Measurements from ENCODE around the gene MYRFL. TPM values are rescaled to one million over a fixed set of nuclear protein-coding genes. Genes with fewer than 3 reads are reported as not detected.
"Not testable (repeated sequence)": the region's sequence is repeated elsewhere in the genome, so short reads cannot be mapped to it uniquely, and the experiment has no call there.

MYRFL gene
- not detected for total RNA-seq

DNA sequence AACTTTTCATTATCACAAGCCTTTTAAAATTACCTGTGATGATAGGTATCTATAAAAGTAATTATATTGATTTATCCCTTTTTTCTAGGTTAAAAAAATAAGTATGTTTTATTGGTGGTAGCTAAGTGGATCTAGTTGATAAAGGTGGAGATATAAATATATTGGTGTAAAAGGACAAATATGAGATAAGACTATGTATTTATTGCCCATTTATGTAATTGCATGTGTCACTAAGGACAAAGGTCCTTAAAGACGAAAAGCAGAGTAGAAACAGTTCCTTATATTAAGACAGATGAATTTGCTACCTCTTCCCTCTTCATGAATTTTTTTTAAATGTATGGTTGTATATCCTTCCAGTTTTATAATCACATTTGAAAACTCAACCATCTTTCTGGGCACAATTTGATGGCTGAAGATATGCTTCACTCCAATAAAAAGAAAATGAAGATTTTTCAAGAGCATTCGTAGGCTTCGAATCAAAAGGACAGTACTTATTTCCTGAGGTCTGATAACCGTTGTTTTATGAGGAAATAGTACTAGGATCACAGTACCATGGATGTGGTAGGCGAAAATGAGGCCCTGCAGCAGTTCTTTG lies at the start of gene MYRFL:
Gene MYRFL (plus strand): TSS at position 262 of the 595 bp plus-strand sequence. CDS start 291 bp downstream, at position 553.
- H3K36me3 Mint-ChIP-seq, result no peaks in the 10 kb centered on the region
- DNase-seq (ENCODE audit: low spot score in 2 of 2) (no peak), ATAC-seq (no peak)
- no peaks in the 10 kb centered on the region for H3K9me3 Mint-ChIP-seq
- no peak within 1 kb of the TSS for H3K27ac Mint-ChIP-seq

DNA sequence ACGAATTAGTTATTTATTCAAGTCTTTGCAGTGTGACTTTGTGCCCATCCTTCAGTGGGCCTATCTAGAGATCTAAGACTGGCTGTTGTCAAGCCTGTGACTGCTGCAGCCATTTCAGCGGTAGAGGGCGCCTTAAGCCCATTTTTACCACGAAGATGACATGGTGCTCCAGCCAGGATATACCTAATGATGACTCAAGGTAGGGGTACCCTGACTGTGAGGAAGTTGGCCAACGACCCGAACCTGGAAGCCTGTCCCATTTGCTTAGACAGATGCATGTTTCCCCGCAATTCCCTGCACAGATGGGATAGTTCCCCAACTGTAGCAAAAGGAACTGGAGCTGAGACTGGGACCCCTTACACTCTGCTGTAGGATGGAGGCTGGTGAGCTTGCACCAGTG lies 45.1 kb upstream of the MYRFL start:
- ATAC-seq (no peak), DNase-seq (ENCODE audit: low spot score in 2 of 2) (no peak)
- Mint-ChIP-seq H3K27ac (no peak overlapping the region), H3K36me3 (peaks cover 36 to 40% of the 10 kb centered on the region in 2 donors), H3K9me3 (peaks cover 11 to 14% of the 10 kb centered on the region in 2 donors)

DNA sequence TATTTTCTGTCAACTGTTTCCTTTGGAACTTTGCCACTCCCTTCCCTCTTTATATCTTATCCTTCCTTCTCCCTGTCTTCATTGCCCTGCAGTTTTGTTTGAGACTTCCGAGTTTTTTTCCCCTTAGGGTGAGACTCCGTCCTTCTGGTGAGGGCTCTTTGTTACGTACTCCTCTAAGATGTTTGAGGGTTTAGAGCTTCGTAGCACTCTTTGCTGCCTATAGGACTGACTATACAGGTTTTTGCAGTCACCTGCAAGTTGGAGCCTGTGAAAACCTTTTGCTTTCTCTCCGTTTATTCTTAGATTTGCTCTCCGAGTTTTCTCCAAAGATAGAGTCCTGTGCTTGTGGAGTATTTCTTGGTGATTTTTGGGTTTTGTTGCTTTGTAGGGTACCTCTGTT lies 41.7 kb upstream of the MYRFL start:
- no peak overlapping the region for H3K27ac Mint-ChIP-seq
- H3K9me3 Mint-ChIP-seq, result peaks cover 11 to 14% of the 10 kb centered on the region in 2 donors
- no peak for ATAC-seq
- DNase-seq (ENCODE audit: low spot score in 2 of 2), result no peak
- H3K36me3 Mint-ChIP-seq, result peaks cover 55 to 57% of the 10 kb centered on the region in 2 donors

DNA sequence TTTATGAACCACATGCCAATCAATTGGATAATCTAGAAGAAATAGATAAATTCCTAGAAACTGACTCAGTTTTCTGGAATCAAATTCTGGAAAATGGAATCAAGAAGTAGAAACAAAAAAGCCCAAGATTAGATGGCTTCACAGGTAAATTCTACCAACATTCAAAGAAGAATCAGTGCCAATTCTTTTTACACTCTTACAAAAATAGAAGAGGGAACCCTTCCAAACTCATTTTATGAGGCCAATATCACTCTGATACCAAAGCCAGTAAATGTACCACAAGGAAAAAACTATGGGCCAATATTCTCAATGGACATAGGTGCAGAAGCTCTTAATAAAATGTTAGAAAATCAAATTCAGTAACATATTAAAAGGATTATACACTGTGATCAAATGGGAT lies 35.7 kb upstream of the MYRFL start:
- no peak for DNase-seq (ENCODE audit: low spot score in 2 of 2)
- Mint-ChIP-seq H3K27ac (no peak overlapping the region), H3K36me3 (peaks cover 55 to 68% of the 10 kb centered on the region in 2 donors), H3K9me3 (peaks cover 13 to 33% of the 10 kb centered on the region in 2 donors)
- ATAC-seq, result no peak

DNA sequence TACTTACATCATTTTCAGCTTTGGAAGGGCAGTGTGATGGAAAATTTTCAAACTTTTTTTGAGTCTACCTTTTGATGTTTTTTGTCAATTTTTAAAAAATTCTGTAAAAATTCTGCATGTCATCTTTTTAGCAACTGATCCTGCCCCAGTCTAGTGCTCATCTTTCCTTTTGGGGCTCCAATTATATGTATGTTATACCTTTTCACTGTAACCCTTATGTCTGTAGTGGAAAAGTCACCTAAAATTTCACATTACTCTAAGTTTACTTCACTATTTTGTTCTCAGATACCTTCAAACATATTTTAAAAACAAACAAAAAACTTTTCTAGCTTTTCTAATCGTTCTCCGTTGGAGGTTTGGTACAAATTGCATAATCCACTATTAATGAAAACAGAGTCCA lies 32.5 kb upstream of the MYRFL start:
- ATAC-seq (no peak), DNase-seq (ENCODE audit: low spot score in 2 of 2) (no peak)
- H3K9me3 Mint-ChIP-seq, result peaks cover 13 to 36% of the 10 kb centered on the region in 2 donors
- no peak overlapping the region for H3K27ac Mint-ChIP-seq
- H3K36me3 Mint-ChIP-seq, result peaks cover 51 to 69% of the 10 kb centered on the region in 2 donors

DNA sequence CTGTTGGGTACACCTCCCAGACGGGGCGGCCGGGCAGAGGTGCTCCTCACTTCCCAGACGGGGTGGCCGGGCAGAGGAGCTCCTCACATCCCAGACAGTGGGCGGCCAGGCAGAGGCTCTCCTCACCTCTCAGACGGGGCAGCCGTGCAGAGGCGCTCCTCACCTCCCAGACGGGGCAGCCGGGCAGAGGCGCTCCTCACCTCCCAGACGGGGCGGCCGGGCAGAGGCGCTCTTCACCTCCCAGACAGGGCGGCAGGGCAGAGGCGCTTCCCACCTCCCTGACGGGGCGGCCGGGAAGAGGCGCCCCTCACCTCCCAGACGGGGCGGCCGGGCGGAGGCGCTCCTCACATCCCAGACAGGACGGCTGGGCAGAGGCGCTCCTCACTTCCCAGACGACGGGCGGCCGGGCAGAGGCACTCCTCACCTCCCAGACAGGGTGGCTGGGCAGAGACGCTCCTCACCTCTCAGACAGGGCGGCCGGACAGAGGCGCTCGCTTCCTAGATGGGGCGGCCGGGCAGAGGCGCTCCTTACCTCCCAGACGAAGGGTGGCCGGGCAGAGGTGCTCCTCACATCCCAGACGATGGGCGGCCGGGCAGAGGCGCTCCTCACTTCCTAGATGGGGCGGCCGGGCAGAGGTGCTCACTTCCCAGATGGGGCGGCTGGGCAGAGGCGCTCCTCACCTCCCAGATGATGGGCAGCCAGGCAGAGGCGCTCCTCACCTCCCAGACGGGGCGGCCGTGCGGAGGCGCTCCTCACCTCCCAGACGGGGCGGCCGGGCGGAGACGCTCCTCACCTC lies 17.7 kb upstream of the MYRFL start:
- not testable (repeated sequence) for DNase-seq (ENCODE audit: low spot score in 2 of 2); H3K27ac Mint-ChIP-seq; ATAC-seq
- peaks cover 4 to 13% of the 10 kb centered on the region in 2 donors for H3K9me3 Mint-ChIP-seq
- peaks cover 50 to 58% of the 10 kb centered on the region in 2 donors for H3K36me3 Mint-ChIP-seq

DNA sequence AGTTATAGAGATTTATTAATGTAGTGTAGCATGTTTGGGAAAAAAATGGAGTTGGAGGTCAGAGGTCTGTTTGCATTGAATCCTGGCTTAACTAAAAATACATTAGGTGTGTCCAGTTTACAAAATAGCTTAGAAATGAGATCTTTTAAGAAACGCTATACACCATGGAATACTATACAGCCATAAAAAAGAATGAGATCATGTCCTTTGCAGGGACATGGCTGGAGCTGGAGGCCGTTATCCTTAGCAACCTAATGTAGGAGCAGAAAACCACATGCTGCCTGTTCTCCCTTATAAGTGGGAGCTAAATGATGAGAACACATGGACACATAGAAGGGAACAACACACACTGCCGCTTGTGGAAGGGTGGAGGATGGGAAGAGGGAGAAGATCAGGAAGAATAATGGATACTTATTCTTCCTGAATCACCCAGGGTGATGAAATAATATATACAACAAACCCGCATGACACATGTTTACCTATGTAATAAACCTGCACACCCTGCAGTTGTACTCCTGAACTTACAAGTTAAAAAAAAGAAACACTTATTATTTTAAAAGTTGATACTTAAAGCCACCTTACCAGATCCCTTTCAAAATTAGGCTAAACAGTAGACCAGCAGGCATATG lies 14.0 kb upstream of the MYRFL start:
- peaks cover 35 to 43% of the 10 kb centered on the region in 2 donors for H3K36me3 Mint-ChIP-seq
- no peak overlapping the region for H3K27ac Mint-ChIP-seq

DNA sequence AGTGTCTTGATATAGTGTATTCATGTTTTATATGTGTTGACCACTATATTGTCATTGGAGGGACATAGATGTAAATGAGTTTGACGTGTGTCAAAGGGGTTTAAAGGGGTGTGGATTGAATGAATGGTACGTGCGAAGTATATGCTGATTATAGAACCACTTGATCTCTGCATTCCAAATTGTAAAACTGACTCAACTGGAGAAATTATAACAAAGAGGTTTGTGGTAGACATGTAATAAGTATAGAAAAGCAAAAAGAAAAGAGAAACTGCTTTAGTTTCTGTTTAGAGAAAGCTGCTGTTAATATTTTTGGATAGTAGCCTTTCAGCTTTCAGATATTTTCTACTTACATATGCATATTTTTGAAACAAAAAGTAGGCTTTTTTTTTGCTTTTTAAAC lies 8.9 kb upstream of the MYRFL start:
- Mint-ChIP-seq H3K9me3 (no peaks in the 10 kb centered on the region), H3K36me3 (no peaks in the 10 kb centered on the region)

More for the DNA sequence above, 14.0 kb upstream of the MYRFL start:
- no peak for DNase-seq (ENCODE audit: low spot score in 2 of 2)
- ATAC-seq, result no peak
- H3K9me3 Mint-ChIP-seq, result peaks cover 4 to 13% of the 10 kb centered on the region in 2 donors

DNA sequence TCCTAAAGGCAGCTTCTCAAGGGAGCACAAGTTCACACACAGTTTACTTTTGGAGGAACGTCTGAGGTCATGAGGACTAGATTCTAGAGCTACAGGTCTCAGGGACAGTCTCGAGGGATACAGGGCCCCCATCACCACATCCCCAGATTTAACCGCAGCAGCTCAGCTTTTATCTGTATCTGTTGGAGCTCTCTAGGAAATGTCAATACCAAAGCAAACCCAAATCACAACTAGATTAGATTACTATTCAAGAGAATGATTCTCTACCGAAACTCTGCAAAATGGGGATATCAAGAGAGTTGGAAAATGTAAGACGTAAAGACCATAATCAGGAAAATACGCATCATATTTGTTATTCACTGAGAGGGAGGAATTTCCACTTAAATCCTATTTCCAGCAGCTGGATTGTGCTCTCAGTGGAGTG lies 4.0 kb upstream of the MYRFL start:
- DNase-seq (ENCODE audit: low spot score in 2 of 2) (no peak), ATAC-seq (no peak)
- H3K9me3 Mint-ChIP-seq, result no peaks in the 10 kb centered on the region
- no peak overlapping the region for H3K27ac Mint-ChIP-seq
- H3K36me3 Mint-ChIP-seq, result no peaks in the 10 kb centered on the region

More for the DNA sequence above, 8.9 kb upstream of the MYRFL start:
- H3K27ac Mint-ChIP-seq, result no peak overlapping the region
- ATAC-seq, result no peak
- DNase-seq (ENCODE audit: low spot score in 2 of 2), result no peak

DNA sequence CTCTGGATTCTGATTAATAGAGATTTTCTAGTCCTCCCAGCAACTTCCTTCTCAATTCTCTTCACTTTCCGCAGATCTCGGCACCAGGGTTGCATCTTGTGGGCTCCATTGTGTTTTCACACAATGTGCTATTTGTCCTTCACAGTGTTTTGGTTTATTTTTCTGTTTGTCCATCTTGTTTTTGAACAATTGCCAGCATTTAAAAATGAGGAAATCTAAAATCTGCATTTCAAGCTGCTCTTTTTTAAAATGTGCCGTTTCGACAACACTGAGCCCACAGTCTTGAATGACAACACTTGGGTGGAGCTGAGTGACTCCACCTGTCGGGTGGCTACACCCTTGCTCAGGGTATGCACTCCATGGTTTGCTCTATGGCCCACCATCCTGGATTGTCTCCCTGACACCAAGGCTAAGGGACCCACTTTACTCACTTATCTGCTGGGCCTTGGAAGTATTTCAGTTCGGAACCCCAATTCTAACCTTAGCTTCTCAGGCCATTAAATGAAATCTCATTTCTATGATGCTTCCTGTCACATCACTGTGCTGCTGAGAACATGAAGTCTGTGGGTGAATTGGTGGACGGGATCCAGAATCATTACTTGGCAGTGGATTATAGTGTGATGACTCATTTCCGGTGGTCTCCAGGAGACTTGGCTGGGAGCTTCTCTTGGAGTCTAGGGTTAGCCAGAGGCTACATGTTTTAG lies 3.4 kb upstream of the MYRFL start:
- DNase-seq (ENCODE audit: low spot score in 2 of 2) (no peak), ATAC-seq (no peak)
- Mint-ChIP-seq H3K27ac (no peak overlapping the region), H3K36me3 (no peaks in the 10 kb centered on the region), H3K9me3 (no peaks in the 10 kb centered on the region)

DNA sequence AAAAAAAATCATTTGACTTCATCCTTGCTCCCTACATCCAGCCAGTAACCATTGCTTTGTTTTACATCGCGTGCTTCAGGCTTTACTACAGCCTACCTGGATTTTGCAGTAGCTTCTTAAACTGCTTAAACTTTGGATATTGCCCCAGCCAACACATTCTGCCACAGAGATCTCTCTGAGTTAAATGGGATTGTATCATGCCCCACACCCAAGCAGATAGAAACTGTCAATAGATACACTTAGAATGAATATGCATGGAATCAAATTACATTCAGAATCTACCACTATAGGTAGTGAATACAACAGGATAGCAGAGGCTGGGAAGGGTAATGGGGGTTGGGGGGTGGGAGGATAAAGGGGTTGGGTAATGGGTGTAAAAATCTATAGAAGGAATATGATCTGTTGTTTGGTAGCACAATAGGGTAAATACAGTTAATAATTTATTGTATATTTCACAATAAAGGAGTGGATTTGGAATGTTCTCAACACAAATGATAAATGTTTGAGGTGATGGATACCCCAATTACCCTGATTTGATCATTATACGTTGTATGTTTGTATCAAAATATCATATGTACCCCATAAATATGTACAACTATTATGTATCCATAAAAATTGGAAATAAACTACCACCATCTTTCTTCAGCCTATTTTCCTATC lies 2.7 kb upstream of the MYRFL start:
- ATAC-seq (no peak), DNase-seq (ENCODE audit: low spot score in 2 of 2) (no peak)
- Mint-ChIP-seq H3K9me3 (no peaks in the 10 kb centered on the region), H3K36me3 (no peaks in the 10 kb centered on the region), H3K27ac (no peak overlapping the region)

DNA sequence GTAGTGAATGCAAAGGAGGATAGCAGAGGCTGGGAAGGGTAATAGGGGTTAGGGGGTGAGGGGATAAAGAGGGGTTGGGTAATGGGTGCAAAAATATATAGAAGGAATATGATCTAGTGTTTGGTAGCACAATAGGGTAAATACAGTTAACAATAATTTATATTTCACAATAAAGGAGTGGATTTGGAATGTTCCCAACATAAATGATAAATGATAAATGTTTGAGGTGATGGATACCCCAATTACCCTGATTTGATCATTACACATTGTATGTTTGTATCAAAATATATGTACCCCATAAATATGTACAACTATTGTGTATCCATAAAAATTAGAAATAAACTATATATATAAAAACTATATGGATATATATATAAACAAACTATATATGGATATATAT lies 999 bp upstream of the MYRFL start:
- ATAC-seq (no peak), DNase-seq (ENCODE audit: low spot score in 2 of 2) (no peak)
- Mint-ChIP-seq H3K36me3 (no peaks in the 10 kb centered on the region), H3K9me3 (no peaks in the 10 kb centered on the region), H3K27ac (no peak overlapping the region)

DNA sequence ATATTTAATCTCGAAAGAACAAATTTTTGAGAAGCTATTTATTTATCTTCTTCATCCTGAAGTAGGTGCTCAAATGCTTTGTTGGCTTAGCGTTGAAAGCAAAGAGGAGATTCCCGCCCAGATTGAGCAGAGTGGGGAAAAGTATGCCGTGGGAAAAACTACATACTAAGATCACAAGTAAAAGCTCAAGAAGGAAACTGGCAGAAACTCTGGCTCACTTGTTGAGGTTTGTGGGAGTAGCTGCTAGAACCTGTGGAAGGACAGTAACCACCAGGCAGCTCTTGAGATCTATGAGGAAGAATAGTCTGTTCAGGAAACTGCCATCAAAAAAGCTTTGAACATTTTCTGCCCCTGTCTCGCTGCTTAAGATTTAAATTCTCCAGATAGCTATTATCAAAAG lies 3.9 kb downstream of the MYRFL start:
- no peak for ATAC-seq
- Mint-ChIP-seq H3K27ac (no peak overlapping the region), H3K9me3 (no peaks in the 10 kb centered on the region), H3K36me3 (no peaks in the 10 kb centered on the region)
- no peak for DNase-seq (ENCODE audit: low spot score in 2 of 2)

DNA sequence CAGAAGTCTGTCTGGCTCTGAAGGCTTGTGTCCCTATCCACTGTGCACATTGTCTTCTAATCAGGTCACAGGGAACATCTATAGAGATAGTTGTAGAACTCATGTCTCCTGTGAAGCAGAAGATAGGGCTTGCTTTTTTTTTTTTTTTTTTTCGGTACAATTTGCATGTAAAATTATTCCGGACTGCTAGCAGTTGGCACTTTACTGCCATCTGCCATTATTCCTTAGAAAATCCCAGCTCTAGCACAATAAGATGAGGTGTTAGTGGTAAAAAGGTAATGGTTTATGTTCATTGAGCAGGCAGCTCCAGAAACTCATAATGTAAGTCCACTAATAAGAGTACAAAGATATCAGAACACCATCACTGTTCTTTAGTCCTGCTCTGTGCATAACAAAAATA lies 8.7 kb downstream of the MYRFL start:
- no peak for ATAC-seq
- no peak overlapping the region for H3K27ac Mint-ChIP-seq
- H3K9me3 Mint-ChIP-seq, result no peaks in the 10 kb centered on the region
- H3K36me3 Mint-ChIP-seq, result no peaks in the 10 kb centered on the region
- no peak for DNase-seq (ENCODE audit: low spot score in 2 of 2)

DNA sequence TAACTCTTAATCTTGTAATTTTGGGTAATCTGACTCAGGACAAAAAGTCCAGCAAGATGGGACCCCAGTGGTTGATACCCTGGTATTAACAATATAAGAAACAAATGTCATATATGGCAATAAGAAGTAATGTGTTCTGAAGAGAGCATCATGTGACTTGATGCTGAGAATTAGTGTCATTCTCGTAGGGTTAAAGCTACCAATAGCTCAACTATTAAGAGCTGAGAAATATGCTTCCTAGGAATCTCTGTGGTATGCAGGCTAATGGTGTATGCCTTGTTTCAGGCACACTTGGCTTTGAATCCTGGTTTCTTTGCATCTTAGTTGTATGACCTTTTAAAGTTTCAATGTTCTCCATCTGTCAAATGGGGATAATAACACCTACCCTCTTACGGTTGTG lies 9.1 kb downstream of the MYRFL start:
- H3K9me3 Mint-ChIP-seq, result no peaks in the 10 kb centered on the region
- no peak overlapping the region for H3K27ac Mint-ChIP-seq
- H3K36me3 Mint-ChIP-seq, result no peaks in the 10 kb centered on the region
- no peak for ATAC-seq
- DNase-seq (ENCODE audit: low spot score in 2 of 2), result no peak

DNA sequence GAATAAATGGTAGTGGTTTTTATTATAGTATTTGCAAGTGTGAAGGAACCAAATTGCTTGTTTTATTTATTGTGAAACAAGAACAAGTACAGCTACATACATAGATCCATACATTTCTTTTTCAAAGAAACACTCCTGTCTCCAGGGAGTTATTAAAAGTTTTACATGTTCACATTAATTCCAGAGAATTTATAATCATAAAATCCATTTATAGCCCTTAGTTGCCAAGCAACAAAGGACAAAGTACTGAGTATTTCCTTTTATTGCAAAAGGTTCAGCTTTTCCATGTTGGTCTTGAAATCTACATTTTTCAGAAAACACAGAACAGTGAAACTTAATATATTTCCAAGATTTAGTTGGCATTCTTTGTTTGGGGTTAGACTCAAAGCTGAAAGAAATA lies 9.5 kb downstream of the MYRFL start:
- DNase-seq (ENCODE audit: low spot score in 2 of 2), result no peak
- no peaks in the 10 kb centered on the region for H3K9me3 Mint-ChIP-seq
- no peak for ATAC-seq
- no peak overlapping the region for H3K27ac Mint-ChIP-seq
- H3K36me3 Mint-ChIP-seq, result no peaks in the 10 kb centered on the region

Measured in activated naive CD4-positive, alpha-beta T cell treated with anti-CD3 and anti-CD28 coated beads, Interleukin-2, amount 50 U/mL, for 72 hours (primary cell).